ENCODE measurements around the gene KCNIP3.

GRCh38 chr2:95314964-95315611 lies 17.9 kb downstream of the KCNIP3 start:
- no peak for TF ChIP-seq EZH2 (IDR thresholded peaks at IDR 0.05)
- no peak for TF ChIP-seq POLR2AphosphoS5 (IDR thresholded peaks at IDR 0.05; ENCODE audit: borderline replicate concordance, low read depth, low read length)
